ENCODE measurements around the gene JOSD2.

- peak in 4 of 6 experiments; percentile 29 to 46 (median 36) for TF ChIP-seq CTCF (IDR thresholded peaks at IDR 0.05)
- TF ChIP-seq EP300 (IDR thresholded peaks at IDR 0.05): peak in 1 of 4 donors; percentile 70
- TF ChIP-seq POLR2AphosphoS5 (IDR thresholded peaks at IDR 0.05): peak; percentile 72 to 78
- peak in 2 of 4 donors; percentile 28 to 80 for TF ChIP-seq POLR2A (IDR thresholded peaks at IDR 0.05)
Observed at GRCh38 chr19:50511069-50511822, at the start of gene JOSD2.
